ENCODE data around the gene KRTAP5-3. TPM values are rescaled to one million over a fixed set of nuclear protein-coding genes. Genes with fewer than 3 reads are reported as not detected.

The KRTAP5-3 gene
- total RNA-seq, 1 donor from 2014 or later = not detected

GRCh38 chr11:1557904-1558774 is 50.1 kb downstream of the KRTAP5-3 start:
- no peak overlapping the region for H3K4me3 ChIP-seq (ENCODE audit: low read depth, low read length)
- H3K27me3 ChIP-seq (ENCODE audit: control insufficient read depth, insufficient read depth, low read length) = no peaks in the 10 kb centered on the region
- no peaks in the 10 kb centered on the region for H3K36me3 ChIP-seq (ENCODE audit: control insufficient read depth, insufficient read depth, low read length)
- no peak for TF ChIP-seq CTCF (IDR thresholded peaks at IDR 0.05; ENCODE audit: insufficient read depth, low read length, severe bottlenecking)
- no peak for FAIRE-seq
- DNase-seq (ENCODE audit: low read depth) = peak; percentile 18

Other genes with a start within 250 kb of the KRTAP5-3 start
- gene BRSK2, start 218.5 kb downstream of the KRTAP5-3 start, total RNA-seq = 0.38 TPM in 1 of 2 replicates, not detected in the other
- 38.2 and 41.1 TPM in 2 replicates for gene MOB2, start 121.7 kb downstream of the KRTAP5-3 start, total RNA-seq
- 0.26 and 0.64 TPM in 2 replicates for gene DUSP8, start 36.2 kb downstream of the KRTAP5-3 start, total RNA-seq
- not detected in 2 replicates for gene KRTAP5-1, start 23.2 kb downstream of the KRTAP5-3 start, total RNA-seq
- not detected in 2 replicates for gene KRTAP5-2, start 10.2 kb downstream of the KRTAP5-3 start, total RNA-seq
- not detected in 2 replicates for gene KRTAP5-4, start 13.7 kb upstream of the KRTAP5-3 start, total RNA-seq
- not detected in 2 replicates for gene KRTAP5-5, start 21.3 kb upstream of the KRTAP5-3 start, total RNA-seq
- gene KRTAP5-6, start 88.7 kb upstream of the KRTAP5-3 start, total RNA-seq = not detected in 2 replicates
- 1.3 and 2.4 TPM in 2 replicates for gene IFITM10, start 142.1 kb upstream of the KRTAP5-3 start, total RNA-seq
- gene CTSD, start 155.5 kb upstream of the KRTAP5-3 start, total RNA-seq = 214 and 389 TPM in 2 replicates
- gene SYT8, start 226.5 kb upstream of the KRTAP5-3 start, total RNA-seq = 0.53 and 1.5 TPM in 2 replicates
- gene TNNI2, start 230.5 kb upstream of the KRTAP5-3 start, total RNA-seq = 0.26 TPM in 1 of 2 replicates, not detected in the other
- gene LSP1, start 244.6 kb upstream of the KRTAP5-3 start, total RNA-seq = 0.26 TPM in 2 replicates

Measured in bronchial epithelial cell (primary cell).